ENCODE data around the gene ZCCHC2.

DNA sequence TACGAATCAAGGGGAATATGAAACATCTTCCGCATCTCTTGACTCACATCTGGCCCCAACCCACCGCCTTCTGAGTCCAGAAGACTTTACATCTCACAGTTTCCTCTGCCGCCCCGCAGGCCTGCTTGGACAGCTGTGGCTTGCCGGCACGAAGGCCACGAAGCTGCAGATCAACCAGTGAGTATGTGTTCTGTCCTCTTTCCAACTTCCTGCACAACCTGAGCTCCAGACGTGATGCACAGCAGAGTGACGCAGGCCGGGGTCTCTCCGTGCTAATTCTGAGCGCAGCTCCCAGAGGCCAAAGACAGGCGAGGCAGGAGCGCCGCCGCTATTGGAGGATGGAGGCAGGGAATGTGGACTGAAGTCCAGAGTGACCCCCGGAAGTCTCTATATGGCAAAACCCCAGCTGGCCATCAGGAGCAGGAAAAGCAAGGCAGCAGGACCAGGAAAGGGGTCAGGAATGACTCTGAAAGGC is 93.5 kb downstream of the ZCCHC2 start:
- TF ChIP-seq NFRKB (IDR thresholded peaks at IDR 0.05) (no peak), HDGF (IDR thresholded peaks at IDR 0.05; ENCODE audit: borderline replicate concordance) (no peak), ELF4 (IDR thresholded peaks at IDR 0.05) (no peak), FOXM1 (IDR thresholded peaks at IDR 0.05; ENCODE audit: borderline replicate concordance) (no peak), FOXK2 (IDR thresholded peaks at IDR 0.05) (no peak), CTBP1 (IDR thresholded peaks at IDR 0.05; ENCODE audit: borderline replicate concordance) (no peak), SUZ12 (IDR thresholded peaks at IDR 0.05) (no peak), FOXA1 (IDR thresholded peaks at IDR 0.05) (no peak), ARNT (IDR thresholded peaks at IDR 0.05) (no peak), SP1 (IDR thresholded peaks at IDR 0.05) (no peak), ZNF384 (IDR thresholded peaks at IDR 0.05) (no peak), LEF1 (IDR thresholded peaks at IDR 0.05; ENCODE audit: borderline replicate concordance) (no peak)
- TF ChIP-seq, protein P1, sequence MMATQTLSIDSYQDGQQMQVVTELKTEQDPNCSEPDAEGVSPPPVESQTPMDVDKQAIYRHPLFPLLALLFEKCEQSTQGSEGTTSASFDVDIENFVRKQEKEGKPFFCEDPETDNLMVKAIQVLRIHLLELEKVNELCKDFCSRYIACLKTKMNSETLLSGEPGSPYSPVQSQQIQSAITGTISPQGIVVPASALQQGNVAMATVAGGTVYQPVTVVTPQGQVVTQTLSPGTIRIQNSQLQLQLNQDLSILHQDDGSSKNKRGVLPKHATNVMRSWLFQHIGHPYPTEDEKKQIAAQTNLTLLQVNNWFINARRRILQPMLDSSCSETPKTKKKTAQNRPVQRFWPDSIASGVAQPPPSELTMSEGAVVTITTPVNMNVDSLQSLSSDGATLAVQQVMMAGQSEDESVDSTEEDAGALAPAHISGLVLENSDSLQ (IDR thresholded peaks at IDR 0.05), result no peak
